ENCODE measurements around the gene RTN4R. TPM values are rescaled to one million over a fixed set of nuclear protein-coding genes. Genes with fewer than 3 reads are reported as not detected.

Gene RTN4R
- total and polyA plus RNA-seq, 2 donors (not counting 1 experiment from before 2014, with no cell fraction given) = 0.99 to 2.0 TPM

GRCh38 chr22:20196094-20196842, 71.8 kb downstream of the RTN4R start:
- no peak overlapping the region for H3K27ac ChIP-seq (ENCODE audit: insufficient read depth, low read length)
- no peaks in the 10 kb centered on the region for H3K4me1 ChIP-seq (ENCODE audit: control insufficient read depth, extremely low read depth, insufficient read depth, low read length)
- H3K36me3 ChIP-seq (ENCODE audit: control insufficient read depth, insufficient read depth, low read length) = no peaks in the 10 kb centered on the region
- H3K9ac ChIP-seq (ENCODE audit: insufficient read depth, low read length) = no peak overlapping the region
- H3K4me3 ChIP-seq (replicated peaks in 1 of 4; ENCODE audit: control extremely low read depth in 1 of 4, insufficient read depth in 1 of 4, low read depth in 3 of 4, low read length in 4 of 4) = no peak overlapping the region
- peaks cover 15% of the 10 kb centered on the region for H3K27me3 ChIP-seq (ENCODE audit: control insufficient read depth, insufficient read depth, low read length)
- no peak overlapping the region for H3K4me2 ChIP-seq (ENCODE audit: extremely low read depth, insufficient read depth, low read length)
- DNase-seq (ENCODE audit: low read depth in 2 of 2) = no peak
- H3K79me2 ChIP-seq (ENCODE audit: control insufficient read depth, insufficient read depth, low read length) = no peaks in the 10 kb centered on the region
- no peak overlapping the region for H2AFZ ChIP-seq (ENCODE audit: low read length)
- TF ChIP-seq EZH2 (IDR thresholded peaks at IDR 0.05; ENCODE audit: low read length, missing control alignments) (no peak), CTCF (conservative IDR thresholded peaks at IDR 0.05 in 1 of 2, IDR thresholded peaks at IDR 0.05 in 1 of 2; ENCODE audit: low read depth in 1 of 2, low read length in 2 of 2) (no peak)
- H4K20me1 ChIP-seq (ENCODE audit: control insufficient read depth, extremely low read depth, insufficient read depth, low read length) = no peaks in the 10 kb centered on the region
- H3K9me3 ChIP-seq (ENCODE audit: control insufficient read depth, insufficient read depth, low read depth, low read length) = no peaks in the 10 kb centered on the region

- DNase-seq (ENCODE audit: low read depth in 2 of 2) = no peak
- Histone ChIP-seq H3K9me3 (ENCODE audit: control insufficient read depth, insufficient read depth, low read depth, low read length) (no peaks in the 10 kb centered on the region), H4K20me1 (ENCODE audit: control insufficient read depth, extremely low read depth, insufficient read depth, low read length) (no peaks in the 10 kb centered on the region), H3K79me2 (ENCODE audit: control insufficient read depth, insufficient read depth, low read length) (no peaks in the 10 kb centered on the region), H3K4me2 (ENCODE audit: extremely low read depth, insufficient read depth, low read length) (no peak overlapping the region), H3K4me1 (ENCODE audit: control insufficient read depth, extremely low read depth, insufficient read depth, low read length) (no peaks in the 10 kb centered on the region), H3K27me3 (ENCODE audit: control insufficient read depth, insufficient read depth, low read length) (peaks cover 13% of the 10 kb centered on the region), H3K4me3 (replicated peaks in 1 of 4; ENCODE audit: control extremely low read depth in 1 of 4, insufficient read depth in 1 of 4, low read depth in 3 of 4, low read length in 4 of 4) (no peak overlapping the region), H3K9ac (ENCODE audit: insufficient read depth, low read length) (no peak overlapping the region), H3K27ac (ENCODE audit: insufficient read depth, low read length) (no peak overlapping the region), H2AFZ (ENCODE audit: low read length) (no peak overlapping the region), H3K36me3 (ENCODE audit: control insufficient read depth, insufficient read depth, low read length) (no peaks in the 10 kb centered on the region)
- TF ChIP-seq CTCF (conservative IDR thresholded peaks at IDR 0.05 in 1 of 2, IDR thresholded peaks at IDR 0.05 in 1 of 2; ENCODE audit: low read depth in 1 of 2, low read length in 2 of 2) (no peak), EZH2 (IDR thresholded peaks at IDR 0.05; ENCODE audit: low read length, missing control alignments) (no peak)
These were observed 73.2 kb downstream of the RTN4R start for GRCh38 chr22:20194681-20195593.

- H3K4me2 ChIP-seq (ENCODE audit: extremely low read depth, insufficient read depth, low read length) = no peak overlapping the region
- H3K36me3 ChIP-seq (ENCODE audit: control insufficient read depth, insufficient read depth, low read length) = no peaks in the 10 kb centered on the region
- H3K27me3 ChIP-seq (ENCODE audit: control insufficient read depth, insufficient read depth, low read length) = peaks cover 4% of the 10 kb centered on the region
- TF ChIP-seq EZH2 (IDR thresholded peaks at IDR 0.05; ENCODE audit: low read length, missing control alignments) = no peak
- TF ChIP-seq CTCF (conservative IDR thresholded peaks at IDR 0.05 in 1 of 2, IDR thresholded peaks at IDR 0.05 in 1 of 2; ENCODE audit: low read depth in 1 of 2, low read length in 2 of 2) = no peak
- H3K79me2 ChIP-seq (ENCODE audit: control insufficient read depth, insufficient read depth, low read length) = no peaks in the 10 kb centered on the region
- no peak overlapping the region for H3K9ac ChIP-seq (ENCODE audit: insufficient read depth, low read length)
- H4K20me1 ChIP-seq (ENCODE audit: control insufficient read depth, extremely low read depth, insufficient read depth, low read length) = no peaks in the 10 kb centered on the region
- H3K27ac ChIP-seq (ENCODE audit: insufficient read depth, low read length) = no peak overlapping the region
- no peak overlapping the region for H3K4me3 ChIP-seq (replicated peaks in 1 of 4; ENCODE audit: control extremely low read depth in 1 of 4, insufficient read depth in 1 of 4, low read depth in 3 of 4, low read length in 4 of 4)
- no peak for DNase-seq (ENCODE audit: low read depth in 2 of 2)
- H2AFZ ChIP-seq (ENCODE audit: low read length) = no peak overlapping the region
- H3K4me1 ChIP-seq (ENCODE audit: control insufficient read depth, extremely low read depth, insufficient read depth, low read length) = no peaks in the 10 kb centered on the region
- no peaks in the 10 kb centered on the region for H3K9me3 ChIP-seq (ENCODE audit: control insufficient read depth, insufficient read depth, low read depth, low read length)
These were observed 74.2 kb downstream of the RTN4R start for GRCh38 chr22:20193761-20194494.

Data from fibroblast of lung (primary cell).